Smooth muscle cell (in vitro differentiated cells): ENCODE results near the gene LMCD1. TPM values are rescaled to one million over a fixed set of nuclear protein-coding genes. Genes with fewer than 3 reads are reported as not detected.

Source experiments
- DNase-seq: peaks from one replicate; lab custom pipeline; 2025; ENCODE audit not compliant: unreplicated experiment; lab: John Stamatoyannopoulos, UW
- H2AFZ ChIP-seq: fragments of 200-600 bp; sonication (generic); 2 replicates; pipeline ENCODE4 v1.6.0; 2016; ENCODE audit warnings: antibody characterized with exemption, low read depth, mild to moderate bottlenecking
- H3F3A ChIP-seq: fragments of 200-600 bp; sonication (generic); 2 replicates; pipeline ENCODE4 v1.6.0; 2017; ENCODE audit warnings: antibody characterized with exemption, low read depth
- H3K27ac ChIP-seq: fragments of 200-600 bp; sonication (generic); 2 replicates; pipeline ENCODE4 v1.5.1; 2016; ENCODE audit warnings: low read depth, mild to moderate bottlenecking
- H3K27me3 ChIP-seq: fragments of 200-600 bp; sonication (generic); 2 replicates; pipeline ENCODE4 v1.6.1; 2016; ENCODE audit warnings: low read depth, mild to moderate bottlenecking
- H3K36me3 ChIP-seq: fragments of 200-600 bp; sonication (generic); 2 replicates; pipeline ENCODE4 v1.5.1; 2016; ENCODE audit warnings: low read depth
- H3K4me1 ChIP-seq: fragments of 200-600 bp; sonication (generic); 2 replicates; pipeline ENCODE4 v1.5.1; 2016; ENCODE audit warnings: low read depth
- H3K4me2 ChIP-seq: fragments of 200-600 bp; sonication (generic); 2 replicates; pipeline ENCODE4 v1.6.0; 2016; ENCODE audit warnings: mild to moderate bottlenecking
- H3K4me3 ChIP-seq: fragments of 200-600 bp; sonication (generic); 2 replicates; pipeline ENCODE4 v1.5.1; 2016; ENCODE audit warnings: mild to moderate bottlenecking
- H3K79me2 ChIP-seq: fragments of 200-600 bp; sonication (generic); 2 replicates; pipeline ENCODE4 v1.6.0; 2016; ENCODE audit warnings: low read depth, mild to moderate bottlenecking
- H3K9ac ChIP-seq: fragments of 200-600 bp; sonication (generic); 2 replicates; pipeline ENCODE4 v1.6.0; 2016; ENCODE audit warnings: low read depth
- H3K9me3 ChIP-seq: fragments of 200-600 bp; sonication (generic); replicated peaks from 2 replicates; pipeline ENCODE4 v1.5.1; 2016; ENCODE audit warnings: low read depth
- H4K20me1 ChIP-seq: fragments of 200-600 bp; sonication (generic); 2 replicates; pipeline ENCODE4 v1.6.0; 2016; ENCODE audit warnings: low read depth
- WGBS: methylation state at CpG from one replicate; pipeline ENCODE4 v1.1.7; 2016; ENCODE audit warnings: low lambda C conversion rate; 5-methylcytosine and 5-hydroxymethylcytosine counted together
- polyA plus RNA-seq: library from polyadenylated mRNA; unstranded; fragments of >200 nt; fragmentation: Nextera tagmentation; extraction: Ambion mirVana; gene quantifications from 2 replicates; pipeline ENCODE4 v1.2.1, GENCODE V29; 2016
- total RNA-seq: library from RNA; depleted of rRNA; stranded (reverse); fragments of >200 nt; gene quantifications from 2 replicates; pipeline ENCODE4 v1.2.3, GENCODE V29; 2014
- TF ChIP-seq, protein P1 (sequence below): fragments of 200-600 bp; sonication (generic); IDR thresholded peaks from 2 replicates; pipeline ENCODE4 v1.5.1; 2017; ENCODE audit warnings: borderline replicate concordance, mild to moderate bottlenecking, antibody characterized with exemption; ENCODE audit not compliant: insufficient read depth, poor library complexity, severe bottlenecking

LMCD1 gene
- total and polyA plus RNA-seq, 2 experiments from 2014 or later = 187 to 524 TPM

DNA sequence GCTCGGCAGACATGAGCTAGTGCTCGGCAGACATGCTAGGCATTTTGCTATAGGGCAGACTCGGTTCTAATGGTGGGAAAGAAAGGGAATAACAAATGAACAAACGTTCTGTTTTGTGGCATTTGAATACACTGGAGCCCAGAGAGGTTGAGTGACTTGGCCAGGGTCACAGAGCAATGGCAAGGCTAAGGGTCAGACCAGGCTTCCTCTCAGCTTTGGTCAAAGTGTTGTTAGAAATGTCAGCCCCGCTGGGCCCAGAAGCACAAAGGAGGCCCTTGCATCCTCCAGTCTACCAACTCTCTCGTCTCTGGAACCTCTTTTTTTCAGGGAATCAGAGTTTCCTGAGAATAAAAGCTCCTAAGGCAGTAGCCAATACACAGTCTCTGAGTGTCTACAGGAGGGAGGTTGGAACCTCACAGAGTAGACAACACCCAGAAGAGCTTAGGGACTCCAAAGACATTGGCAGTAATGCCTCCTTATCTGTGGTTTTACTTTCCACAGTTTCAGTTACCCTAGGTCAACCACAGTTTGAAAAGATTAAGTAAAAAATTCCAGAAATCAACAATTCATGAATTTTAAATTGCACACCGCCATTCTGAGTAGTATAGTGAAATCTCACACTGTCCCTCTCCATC is 95.7 kb downstream of the LMCD1 start:
- no peak overlapping the region for H2AFZ ChIP-seq
- H3K36me3 ChIP-seq = no peaks in the 10 kb centered on the region
- no peaks in the 10 kb centered on the region for H4K20me1 ChIP-seq
- H3K27me3 ChIP-seq = no peaks in the 10 kb centered on the region
- WGBS = 66% methylated on average over 7 of the region's 7 CpGs
- peaks cover 3% of the 10 kb centered on the region for H3K4me1 ChIP-seq
- TF ChIP-seq, protein P1, sequence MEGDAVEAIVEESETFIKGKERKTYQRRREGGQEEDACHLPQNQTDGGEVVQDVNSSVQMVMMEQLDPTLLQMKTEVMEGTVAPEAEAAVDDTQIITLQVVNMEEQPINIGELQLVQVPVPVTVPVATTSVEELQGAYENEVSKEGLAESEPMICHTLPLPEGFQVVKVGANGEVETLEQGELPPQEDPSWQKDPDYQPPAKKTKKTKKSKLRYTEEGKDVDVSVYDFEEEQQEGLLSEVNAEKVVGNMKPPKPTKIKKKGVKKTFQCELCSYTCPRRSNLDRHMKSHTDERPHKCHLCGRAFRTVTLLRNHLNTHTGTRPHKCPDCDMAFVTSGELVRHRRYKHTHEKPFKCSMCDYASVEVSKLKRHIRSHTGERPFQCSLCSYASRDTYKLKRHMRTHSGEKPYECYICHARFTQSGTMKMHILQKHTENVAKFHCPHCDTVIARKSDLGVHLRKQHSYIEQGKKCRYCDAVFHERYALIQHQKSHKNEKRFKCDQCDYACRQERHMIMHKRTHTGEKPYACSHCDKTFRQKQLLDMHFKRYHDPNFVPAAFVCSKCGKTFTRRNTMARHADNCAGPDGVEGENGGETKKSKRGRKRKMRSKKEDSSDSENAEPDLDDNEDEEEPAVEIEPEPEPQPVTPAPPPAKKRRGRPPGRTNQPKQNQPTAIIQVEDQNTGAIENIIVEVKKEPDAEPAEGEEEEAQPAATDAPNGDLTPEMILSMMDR = no peak
- DNase-seq = no peak
- no peak overlapping the region for H3K9ac ChIP-seq
- H3K79me2 ChIP-seq = no peaks in the 10 kb centered on the region
- H3K4me2 ChIP-seq = peak overlapping the region; percentile 36
- no peaks in the 10 kb centered on the region for H3F3A ChIP-seq
- H3K27ac ChIP-seq = no peak overlapping the region
- no peak overlapping the region for H3K4me3 ChIP-seq
- no peaks in the 10 kb centered on the region for H3K9me3 ChIP-seq

DNA sequence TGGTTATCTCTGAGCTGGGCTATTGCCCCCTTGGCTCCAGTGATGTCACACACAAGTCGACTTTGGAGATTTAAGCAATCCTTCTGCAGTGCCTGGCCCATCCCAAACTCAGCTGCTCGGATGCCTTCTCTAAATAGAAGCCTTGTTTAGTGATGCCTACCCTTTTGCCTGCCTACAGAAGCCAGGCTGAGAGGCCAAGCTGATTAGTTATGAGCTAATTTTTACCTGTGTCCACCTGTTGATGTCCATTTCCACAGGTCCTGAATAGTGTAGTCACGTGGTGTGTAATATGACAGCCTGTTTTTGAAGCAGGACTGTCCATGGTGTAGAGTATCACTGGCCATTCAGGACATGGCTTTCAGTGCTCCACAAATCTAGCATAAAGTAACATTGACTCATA is 97.5 kb downstream of the LMCD1 start:
- TF ChIP-seq, protein P1 = no peak
- Histone ChIP-seq H3F3A (no peaks in the 10 kb centered on the region), H3K9me3 (no peaks in the 10 kb centered on the region), H3K4me3 (no peak overlapping the region), H3K4me1 (peaks cover 3% of the 10 kb centered on the region), H4K20me1 (no peaks in the 10 kb centered on the region), H2AFZ (no peak overlapping the region), H3K27ac (no peak overlapping the region), H3K27me3 (no peaks in the 10 kb centered on the region), H3K4me2 (no peak overlapping the region), H3K36me3 (no peaks in the 10 kb centered on the region), H3K79me2 (no peaks in the 10 kb centered on the region), H3K9ac (no peak overlapping the region)
- DNase-seq = no peak
- WGBS = 83% methylated on average over 3 of the region's 3 CpGs

DNA sequence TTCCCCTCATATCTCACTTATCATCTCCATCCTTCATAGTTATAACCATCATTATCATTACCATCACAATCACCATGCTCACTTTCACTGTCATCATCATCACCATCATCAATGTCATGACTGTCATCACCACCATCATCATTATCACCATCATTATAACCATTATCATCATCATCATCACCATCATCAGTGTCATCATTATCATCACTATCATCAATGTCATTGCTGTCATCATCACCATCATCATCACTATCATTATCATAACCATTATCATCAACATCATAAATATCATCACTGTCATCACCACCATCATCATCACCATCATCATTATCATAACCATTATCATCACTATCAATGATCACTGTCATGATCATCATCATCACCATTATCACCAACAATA is 98.8 kb downstream of the LMCD1 start:
- no peaks in the 10 kb centered on the region for H3K79me2 ChIP-seq
- no peaks in the 10 kb centered on the region for H3K27me3 ChIP-seq
- no peaks in the 10 kb centered on the region for H3K9me3 ChIP-seq
- no peak overlapping the region for H2AFZ ChIP-seq
- peaks cover 3% of the 10 kb centered on the region for H3K4me1 ChIP-seq
- H4K20me1 ChIP-seq = no peaks in the 10 kb centered on the region
- H3K4me2 ChIP-seq = no peak overlapping the region
- H3K27ac ChIP-seq = no peak overlapping the region
- no peaks in the 10 kb centered on the region for H3K36me3 ChIP-seq
- H3K4me3 ChIP-seq = no peak overlapping the region
- TF ChIP-seq, protein P1 = no peak
- no peaks in the 10 kb centered on the region for H3F3A ChIP-seq
- no peak overlapping the region for H3K9ac ChIP-seq
- DNase-seq = no peak

DNA sequence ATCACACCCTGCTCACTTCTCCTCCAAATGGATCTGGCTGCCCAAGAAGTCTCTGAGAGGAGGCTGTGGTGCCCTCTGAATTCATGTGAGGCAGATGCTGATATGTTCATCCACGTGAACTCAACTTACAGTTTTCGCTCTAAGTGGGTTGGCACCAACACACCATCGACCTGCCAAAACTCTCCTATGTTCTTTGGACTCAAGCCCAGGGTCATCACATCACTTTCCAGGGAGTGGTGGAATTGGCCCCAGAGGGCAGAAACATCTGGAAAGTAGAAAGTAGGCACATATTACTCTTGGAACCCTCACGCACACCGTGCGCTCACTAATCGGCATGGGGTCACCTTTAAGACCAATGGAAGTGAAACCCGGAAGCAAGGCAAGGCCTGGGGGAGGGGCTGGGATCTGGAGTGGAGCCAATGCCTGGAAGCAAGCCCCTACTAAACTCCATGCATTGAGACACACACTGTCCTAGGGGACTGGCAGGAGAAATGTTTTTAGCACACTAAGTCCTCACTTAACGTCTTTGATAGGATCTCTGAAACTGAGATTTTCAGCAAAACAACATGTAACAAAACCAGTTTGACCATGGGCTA is 101.6 kb downstream of the LMCD1 start:
- Histone ChIP-seq H3K4me3 (no peak overlapping the region), H3K9me3 (no peaks in the 10 kb centered on the region), H3K4me2 (no peak overlapping the region), H4K20me1 (no peaks in the 10 kb centered on the region), H2AFZ (no peak overlapping the region), H3K27ac (no peak overlapping the region), H3K4me1 (peaks cover 10% of the 10 kb centered on the region), H3K79me2 (no peaks in the 10 kb centered on the region), H3K27me3 (no peaks in the 10 kb centered on the region), H3K9ac (no peak overlapping the region), H3F3A (no peaks in the 10 kb centered on the region), H3K36me3 (no peaks in the 10 kb centered on the region)
- TF ChIP-seq, protein P1 = no peak
- WGBS = 91% methylated on average over 9 of the region's 9 CpGs
- no peak for DNase-seq
